HG02623 (cell line): ENCODE results near the gene EIF5A2.
A peak's percentile ranks its signal among the peaks of the same experiment; 100 is the strongest.
"Not testable (repeated sequence)": the region's sequence is repeated elsewhere in the genome, so short reads cannot be mapped to it uniquely, and the experiment has no call there.

Experiments used
- ATAC-seq: cut with Tn5 transposase; IDR thresholded peaks from one replicate; pipeline ENCODE4 v1.9.1; 2021; ENCODE audit warnings: moderate library complexity; ENCODE audit not compliant: unreplicated experiment

EIF5A2 gene

GRCh38 chr3:170897199-170897598, 11.2 kb downstream of the EIF5A2 start:
- ATAC-seq, result not testable (repeated sequence)

GRCh38 chr3:170896781-170897180, 11.7 kb downstream of the EIF5A2 start:
- ATAC-seq, result no peak

- ATAC-seq, result not testable (repeated sequence)
These were observed 12.1 kb downstream of the EIF5A2 start for GRCh38 chr3:170896333-170896732.

- no peak for ATAC-seq
These were observed 14.5 kb downstream of the EIF5A2 start for GRCh38 chr3:170893895-170894294.

GRCh38 chr3:170889630-170890029, 18.8 kb downstream of the EIF5A2 start:
- ATAC-seq, result no peak

- ATAC-seq, result no peak
These were observed 19.3 kb downstream of the EIF5A2 start for GRCh38 chr3:170889132-170889531.

- not testable (repeated sequence) for ATAC-seq
These were observed 24.1 kb downstream of the EIF5A2 start for GRCh38 chr3:170884109-170884930.

GRCh38 chr3:170878688-170879087, 29.7 kb downstream of the EIF5A2 start:
- not testable (repeated sequence) for ATAC-seq

- ATAC-seq, result not testable (repeated sequence)
These were observed 31.1 kb downstream of the EIF5A2 start for GRCh38 chr3:170877311-170877710.

GRCh38 chr3:170876537-170876936, 31.9 kb downstream of the EIF5A2 start:
- ATAC-seq, result no peak

GRCh38 chr3:170869645-170870593, 38.5 kb downstream of the EIF5A2 start, which contains the start of gene RPL22L1:
Gene RPL22L1 (minus strand): TSS chr3:170870195. CDS start chr3:170870167, 28 bp downstream.
- ATAC-seq, result peak; percentile 96

GRCh38 chr3:170869239-170869590, 39.2 kb downstream of the EIF5A2 start:
- no peak for ATAC-seq

GRCh38 chr3:170868577-170869238, 39.7 kb downstream of the EIF5A2 start:
- ATAC-seq, result no peak

- no peak for ATAC-seq
These were observed 41.1 kb downstream of the EIF5A2 start for GRCh38 chr3:170867143-170867937.

- no peak for ATAC-seq
These were observed 41.9 kb downstream of the EIF5A2 start for GRCh38 chr3:170866499-170866898.

- ATAC-seq, result no peak
These were observed 43.0 kb downstream of the EIF5A2 start for GRCh38 chr3:170865209-170866094.

- no peak for ATAC-seq
These were observed 43.8 kb downstream of the EIF5A2 start for GRCh38 chr3:170864525-170865208.

GRCh38 chr3:170863816-170864215, 44.6 kb downstream of the EIF5A2 start:
- ATAC-seq, result no peak
